IgD-negative memory B cell (primary cell): ENCODE results near the gene RPGRIP1. TPM values are rescaled to one million over a fixed set of nuclear protein-coding genes. Genes with fewer than 3 reads are reported as not detected.
"Not testable (repeated sequence)": the region's sequence is repeated elsewhere in the genome, so short reads cannot be mapped to it uniquely, and the experiment has no call there.

ENCODE experiments used
- H3K27ac Mint-ChIP-seq, 3 donors: one replicate each; pipeline ENCODE4 v1.8.0; 2020 to 2022; ENCODE audit warnings: mild to moderate bottlenecking in 3 of 3, mixed read lengths in 3 of 3, moderate library complexity in 1 of 3
- H3K27me3 Mint-ChIP-seq: one replicate; pipeline ENCODE4 v1.8.0; 2021; ENCODE audit warnings: mixed read lengths
- H3K36me3 Mint-ChIP-seq: one replicate; pipeline ENCODE4 v1.8.0; 2020; ENCODE audit warnings: mild to moderate bottlenecking, mixed read lengths
- H3K4me1 Mint-ChIP-seq, 3 donors: one replicate each; pipeline ENCODE4 v1.8.0; 2020 to 2022; ENCODE audit warnings: mixed read lengths in 3 of 3, mild to moderate bottlenecking in 1 of 3
- H3K4me3 Mint-ChIP-seq, 4 donors: one replicate each; pipeline ENCODE4 v1.8.0; 2020 to 2022; ENCODE audit warnings: mild to moderate bottlenecking in 4 of 4, mixed read lengths in 4 of 4, moderate library complexity in 3 of 4
- H3K9me3 Mint-ChIP-seq, 3 donors: one replicate each; pipeline ENCODE4 v1.8.0; 2020 to 2021; ENCODE audit warnings: mixed read lengths in 3 of 3, mild to moderate bottlenecking in 1 of 3
- polyA plus RNA-seq: library from polyadenylated mRNA; unstranded; fragments of 300-500 nt; fragmentation: Illumina TruSeq; gene quantifications from one replicate; pipeline ENCODE4 v1.2.3, GENCODE V29; 2021

The RPGRIP1 gene
- polyA plus RNA-seq, 1 donor from 2014 or later = 0.14 TPM

DNA sequence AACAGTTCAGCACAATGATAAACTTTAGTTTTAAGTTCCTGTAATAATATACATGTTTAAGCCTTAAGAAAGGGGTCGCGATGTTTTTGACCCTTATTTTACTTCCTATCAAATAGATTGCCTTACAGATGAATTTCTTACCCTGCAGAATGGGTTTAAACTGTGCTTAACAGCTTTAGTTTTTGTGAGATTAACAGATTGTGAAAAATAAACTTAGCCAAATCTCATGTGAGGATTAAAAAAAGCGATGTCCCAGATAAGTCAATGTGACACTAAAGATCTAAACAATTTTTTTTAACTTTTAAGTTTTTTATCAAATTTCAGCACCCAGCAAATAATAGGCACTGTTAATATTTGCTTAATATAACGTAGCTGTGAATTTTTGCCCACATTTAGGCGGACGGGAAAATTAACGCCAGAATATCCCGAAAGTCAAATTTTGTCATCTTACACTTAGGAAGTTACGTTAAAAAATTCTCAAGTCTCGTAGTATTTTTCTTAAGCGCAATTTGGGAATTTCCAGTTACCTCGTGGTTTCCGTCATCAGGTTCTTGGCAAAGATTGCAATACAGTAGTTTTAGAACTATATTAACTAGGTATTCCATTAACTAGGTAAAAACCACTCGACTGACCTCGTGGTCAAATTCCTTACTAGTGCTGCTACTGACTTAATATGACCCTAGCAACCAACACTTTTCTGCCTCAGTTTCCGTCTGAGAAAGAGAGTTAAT is 11.8 kb upstream of the RPGRIP1 start:
- H3K9me3 Mint-ChIP-seq = no peaks in the 10 kb centered on the region
- no peaks in the 10 kb centered on the region for H3K27me3 Mint-ChIP-seq
- peak overlapping the region; percentile 92 to 100 (median 99) for H3K27ac Mint-ChIP-seq
- peak overlapping the region; percentile 92 to 100 (median 100) for H3K4me3 Mint-ChIP-seq
- peaks cover 2% of the 10 kb centered on the region for H3K36me3 Mint-ChIP-seq
- peaks cover 44 to 46% (median 45%) of the 10 kb centered on the region in 3 donors for H3K4me1 Mint-ChIP-seq

DNA sequence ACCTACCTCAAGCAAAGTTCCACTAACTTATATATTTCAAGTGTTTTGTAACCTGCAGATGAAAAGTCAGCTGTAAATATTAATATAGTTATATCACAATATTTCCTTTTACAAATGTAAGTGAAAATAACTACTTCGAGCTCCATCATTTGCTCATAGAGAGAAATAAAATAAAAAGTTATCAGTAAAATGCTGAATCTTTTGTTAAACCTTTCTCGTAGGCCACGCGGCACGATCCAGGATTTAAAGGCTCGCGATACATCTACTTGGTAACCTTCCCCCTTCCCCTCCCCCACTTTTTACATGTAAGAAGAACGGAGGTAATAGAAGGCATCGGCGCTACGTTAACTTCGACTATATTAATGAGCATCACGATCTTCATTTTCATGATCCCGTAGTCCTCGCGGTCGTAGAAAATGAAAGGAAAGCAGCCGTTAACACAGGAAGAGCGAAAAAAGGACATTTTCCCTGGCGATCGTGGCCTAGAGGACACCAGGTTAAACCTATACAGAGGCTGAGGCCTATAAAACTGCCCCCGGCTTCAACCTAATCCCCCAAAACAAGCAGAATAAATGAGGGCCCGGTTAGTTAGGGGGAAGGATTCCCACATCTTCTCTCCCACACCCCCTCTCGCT is 11.1 kb upstream of the RPGRIP1 start:
- no peaks in the 10 kb centered on the region for H3K27me3 Mint-ChIP-seq
- no peaks in the 10 kb centered on the region for H3K9me3 Mint-ChIP-seq
- H3K36me3 Mint-ChIP-seq = peaks cover 2% of the 10 kb centered on the region
- peak overlapping the region; percentile 92 to 100 (median 100) for H3K4me3 Mint-ChIP-seq
- peak overlapping the region; percentile 92 to 100 (median 99) for H3K27ac Mint-ChIP-seq
- peaks cover 38 to 39% (median 38%) of the 10 kb centered on the region in 3 donors for H3K4me1 Mint-ChIP-seq

DNA sequence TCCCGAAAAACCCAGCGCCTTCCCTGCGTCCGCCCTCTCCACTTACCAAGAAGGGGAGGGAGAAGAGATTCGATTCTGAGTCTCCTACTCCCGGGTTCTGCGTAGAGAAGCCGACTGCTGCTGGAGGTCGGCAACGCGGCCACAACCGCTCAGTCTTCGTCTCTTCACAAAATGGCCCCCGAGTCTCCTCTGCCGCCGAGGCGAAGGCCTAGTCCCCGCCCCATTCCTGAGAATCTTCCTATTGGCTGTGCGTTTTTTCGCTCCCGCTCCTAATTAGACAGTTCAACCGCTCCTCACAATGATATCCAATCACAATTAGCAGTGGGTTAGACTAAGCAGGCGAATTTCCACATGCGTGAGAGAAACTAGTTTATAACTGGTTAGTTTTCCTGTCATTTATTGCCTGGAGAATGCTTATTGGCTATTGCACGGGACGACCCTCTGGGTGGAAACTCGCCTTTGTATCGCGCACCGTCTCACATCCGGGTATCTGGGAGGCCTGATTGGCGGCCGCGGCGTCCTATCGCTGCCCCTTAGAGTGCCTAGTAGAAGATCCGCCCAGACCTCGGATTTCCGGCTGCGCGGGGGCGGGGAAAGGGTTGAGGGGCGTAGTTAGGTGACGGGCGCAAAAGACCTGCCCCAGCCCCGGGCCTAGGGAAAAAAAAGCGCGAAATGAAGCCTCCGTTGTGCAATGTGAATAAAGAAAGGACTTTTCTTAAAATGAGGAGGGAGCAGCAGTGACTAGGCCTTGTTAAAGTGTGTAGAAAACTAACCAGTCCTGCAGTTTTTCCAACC is 10.4 kb upstream of the RPGRIP1 start, which contains the start of gene HNRNPC:
HNRNPC (minus strand) TSS at position 191 of the 795 bp plus-strand sequence. CDS start 35,249 bp downstream, outside the sequence.
- Mint-ChIP-seq H3K27me3 (no peaks in the 10 kb centered on the region), H3K4me1 (peaks cover 31 to 33% (median 31%) of the 10 kb centered on the region in 3 donors), H3K9me3 (no peaks in the 10 kb centered on the region), H3K36me3 (peaks cover 2% of the 10 kb centered on the region), H3K27ac (peak within 1 kb of the TSS; percentile 92 to 100 (median 99)), H3K4me3 (peak within 1 kb of the TSS; percentile 92 to 100 (median 100))

DNA sequence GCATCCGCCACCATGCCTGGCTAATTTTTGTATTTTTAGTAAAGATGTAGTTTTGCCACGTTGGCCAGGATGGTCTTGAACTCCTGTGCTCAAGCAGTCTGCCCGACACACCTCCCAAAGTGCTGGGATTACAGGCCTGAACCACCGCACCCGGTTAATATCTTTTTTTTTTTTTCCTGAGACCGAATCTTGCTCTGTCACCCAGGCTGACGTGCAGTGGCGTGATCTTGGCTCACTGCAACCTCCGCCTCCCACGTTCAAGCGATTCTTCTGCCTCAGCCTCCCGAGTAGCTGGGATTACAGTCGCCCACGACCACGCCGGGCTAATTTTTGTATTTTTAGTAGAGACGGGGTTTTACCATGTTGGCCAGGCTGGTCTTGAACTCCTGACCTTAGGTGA is 7.2 kb upstream of the RPGRIP1 start:
- H3K27ac Mint-ChIP-seq = peak overlapping the region in 1 of 3 donors; percentile 71
- not testable (repeated sequence) for H3K36me3 Mint-ChIP-seq, H3K4me3 Mint-ChIP-seq, H3K27me3 Mint-ChIP-seq, H3K9me3 Mint-ChIP-seq
- peaks cover 8 to 13% (median 11%) of the 10 kb centered on the region in 3 donors for H3K4me1 Mint-ChIP-seq

DNA sequence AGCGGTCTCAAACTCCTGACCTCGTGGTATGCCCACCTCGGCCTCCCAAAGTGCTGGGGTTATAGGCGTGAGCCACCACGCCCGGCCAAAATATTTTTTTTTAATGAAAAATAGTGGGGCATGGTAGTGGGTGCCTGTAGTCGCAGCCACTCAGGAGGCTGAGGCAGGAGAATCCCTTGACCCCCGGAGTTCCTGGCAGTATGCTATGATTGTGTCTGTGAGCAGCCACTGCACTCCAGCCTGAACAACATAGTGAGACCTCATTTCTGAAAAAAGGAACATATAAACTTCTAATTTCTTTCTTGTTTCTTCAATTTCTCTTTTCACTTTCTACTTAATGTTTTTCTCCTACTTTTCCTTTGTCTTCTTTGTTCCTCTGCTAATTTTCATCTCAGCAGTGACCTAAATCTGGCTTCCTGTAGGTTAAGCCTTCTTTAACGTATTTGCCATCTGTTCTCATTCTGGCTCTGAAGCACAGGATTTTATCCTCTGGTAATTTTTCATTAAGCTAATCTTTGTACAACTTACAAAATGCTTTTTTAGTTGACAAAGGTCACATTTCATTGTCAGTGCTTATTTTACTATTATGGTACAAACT is 4.5 kb upstream of the RPGRIP1 start:
- no peaks in the 10 kb centered on the region for H3K36me3 Mint-ChIP-seq
- no peaks in the 10 kb centered on the region for H3K9me3 Mint-ChIP-seq
- H3K27me3 Mint-ChIP-seq = no peaks in the 10 kb centered on the region
- H3K27ac Mint-ChIP-seq = no peak overlapping the region
- no peaks in the 10 kb centered on the region for H3K4me1 Mint-ChIP-seq
- H3K4me3 Mint-ChIP-seq = no peak overlapping the region

DNA sequence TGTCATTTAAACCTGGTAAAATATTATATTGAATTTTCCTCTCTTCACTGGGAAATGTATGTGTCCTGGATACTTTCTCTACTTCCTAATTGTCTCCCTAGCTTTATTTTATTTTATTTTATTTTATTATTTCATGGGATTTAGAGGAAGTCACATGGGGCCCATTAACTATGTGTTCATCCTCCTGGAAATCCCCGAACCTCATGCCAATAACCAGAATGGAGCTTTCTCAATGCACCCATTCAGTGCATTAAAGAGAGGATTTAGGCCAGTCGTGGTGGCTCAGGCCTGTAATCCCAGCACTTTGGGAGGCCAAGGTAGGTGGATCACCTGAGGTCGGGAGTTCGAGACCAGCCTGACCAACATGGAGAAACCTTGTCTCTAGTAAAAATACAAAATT is 1.3 kb upstream of the RPGRIP1 start:
- Mint-ChIP-seq H3K27me3 (no peaks in the 10 kb centered on the region), H3K27ac (no peak overlapping the region), H3K4me3 (no peak overlapping the region), H3K9me3 (peaks cover 0 to 2% (median 0%) of the 10 kb centered on the region in 3 donors), H3K4me1 (peaks cover 0 to 1% (median 0%) of the 10 kb centered on the region in 3 donors), H3K36me3 (no peaks in the 10 kb centered on the region)

DNA sequence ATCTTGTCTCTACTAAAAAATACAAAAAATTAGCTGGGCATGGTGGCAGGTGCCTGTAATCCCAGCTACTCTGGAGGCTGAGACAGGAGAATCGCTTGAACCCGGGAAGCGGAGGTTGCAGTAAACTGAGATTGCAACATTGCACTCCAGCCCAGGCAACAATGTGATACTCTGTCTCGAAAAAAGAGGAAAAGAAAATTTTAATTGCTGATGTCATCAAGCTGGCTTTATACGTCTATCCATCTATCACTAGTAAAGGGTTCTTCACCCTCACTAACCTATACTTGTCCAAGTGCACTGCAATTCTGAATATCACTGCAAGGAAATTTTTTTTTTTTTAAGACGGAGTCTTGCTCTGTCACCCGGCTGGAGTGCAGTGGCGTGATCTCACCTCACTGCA is 2.0 kb downstream of the RPGRIP1 start:
- not testable (repeated sequence) for H3K4me1 Mint-ChIP-seq, H3K4me3 Mint-ChIP-seq, H3K9me3 Mint-ChIP-seq, H3K27me3 Mint-ChIP-seq, H3K27ac Mint-ChIP-seq, H3K36me3 Mint-ChIP-seq

DNA sequence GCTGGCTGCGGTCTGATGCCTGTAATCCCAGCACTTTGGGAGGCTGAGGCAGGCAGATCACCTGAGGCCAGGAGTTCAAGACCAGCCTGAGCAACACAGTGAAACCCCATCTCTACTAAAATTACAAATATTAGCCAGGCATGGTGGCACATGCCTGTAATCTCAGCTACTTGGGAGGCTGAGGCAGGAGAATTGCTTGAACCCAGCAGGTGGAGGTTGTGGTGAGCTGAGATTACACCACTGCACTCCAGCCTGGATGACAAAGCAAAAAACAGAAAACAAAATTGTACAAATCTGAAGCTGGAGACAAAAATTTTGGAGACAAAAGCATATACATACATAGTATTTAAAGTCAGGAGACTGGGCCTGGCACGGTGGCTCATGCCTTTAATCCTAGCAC is 6.6 kb downstream of the RPGRIP1 start:
- not testable (repeated sequence) for H3K36me3 Mint-ChIP-seq, H3K9me3 Mint-ChIP-seq
- peaks cover 5 to 12% (median 7%) of the 10 kb centered on the region in 3 donors for H3K4me1 Mint-ChIP-seq

DNA sequence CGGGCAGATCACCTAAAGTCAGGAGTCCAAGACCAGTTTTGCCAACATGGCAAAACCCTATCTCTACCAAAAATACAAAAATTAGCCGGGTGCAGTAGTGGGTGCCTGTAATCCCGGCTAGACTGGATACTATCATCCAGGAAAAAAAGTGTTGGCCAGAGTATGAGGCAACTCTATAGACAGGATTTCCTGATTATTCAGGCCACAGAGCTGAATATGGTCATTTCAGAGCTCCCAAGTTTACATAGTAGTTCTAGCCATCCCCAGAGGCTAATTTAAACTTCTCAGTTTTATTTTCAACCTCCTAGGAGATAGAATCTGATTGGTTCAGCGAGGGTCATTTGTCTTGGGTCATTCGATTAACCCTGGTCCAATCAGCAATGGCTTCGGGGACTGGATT is 7.3 kb downstream of the RPGRIP1 start:
- H3K27ac Mint-ChIP-seq = no peak overlapping the region
- H3K27me3 Mint-ChIP-seq = no peaks in the 10 kb centered on the region
- H3K36me3 Mint-ChIP-seq = peaks cover 2% of the 10 kb centered on the region
- peaks cover 5 to 12% (median 7%) of the 10 kb centered on the region in 3 donors for H3K4me1 Mint-ChIP-seq
- H3K9me3 Mint-ChIP-seq = peaks cover 0 to 2% (median 0%) of the 10 kb centered on the region in 3 donors
- H3K4me3 Mint-ChIP-seq = no peak overlapping the region

More for the DNA sequence above, 6.6 kb downstream of the RPGRIP1 start:
- peak overlapping the region in 1 of 4 donors; percentile 54 for H3K4me3 Mint-ChIP-seq
- H3K27me3 Mint-ChIP-seq, H3K27ac Mint-ChIP-seq: not testable (repeated sequence)

DNA sequence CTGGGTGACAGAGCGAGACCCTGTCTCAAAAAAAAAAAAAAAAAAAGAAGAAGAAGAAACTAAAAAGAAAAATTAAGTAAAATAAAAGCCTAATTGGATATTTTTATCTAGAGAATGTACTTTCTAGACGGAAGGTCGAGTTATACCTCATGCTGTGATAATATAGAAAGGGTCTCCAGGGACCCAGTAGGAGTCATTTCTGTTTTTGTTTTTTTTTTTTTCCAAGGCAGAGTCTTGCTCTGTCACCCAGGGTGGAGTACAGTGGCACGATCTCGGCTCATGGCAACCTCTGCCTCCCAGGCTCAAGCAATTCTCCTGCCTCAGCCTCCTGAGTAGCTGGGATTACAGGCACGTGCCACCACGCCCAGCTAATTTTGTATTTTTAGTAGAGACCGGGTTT is 14.1 kb downstream of the RPGRIP1 start:
- not testable (repeated sequence) for H3K9me3 Mint-ChIP-seq, H3K27ac Mint-ChIP-seq, H3K36me3 Mint-ChIP-seq, H3K4me3 Mint-ChIP-seq, H3K4me1 Mint-ChIP-seq, H3K27me3 Mint-ChIP-seq

DNA sequence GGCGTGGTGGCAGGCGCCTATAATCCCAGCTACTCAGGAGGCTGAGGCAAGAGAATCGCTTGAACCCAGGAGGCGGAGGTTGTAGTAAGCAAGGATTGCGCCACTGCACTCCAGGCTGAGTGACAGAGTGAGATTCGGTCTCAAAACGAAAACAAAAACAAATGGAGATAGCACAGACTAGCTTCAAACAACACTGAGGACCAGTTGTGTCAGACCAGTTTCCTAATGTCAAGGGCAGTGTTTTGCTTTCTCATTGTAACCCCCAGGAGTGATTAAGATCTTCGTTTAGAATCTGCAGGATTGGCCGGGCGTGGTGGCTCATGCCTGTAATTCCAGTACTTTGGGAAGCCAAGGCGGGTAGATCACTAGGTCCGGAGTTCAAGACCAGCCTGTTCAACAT is 18.5 kb downstream of the RPGRIP1 start:
- Mint-ChIP-seq H3K9me3 (no peaks in the 10 kb centered on the region), H3K27ac (no peak overlapping the region), H3K4me1 (peaks cover 8 to 13% (median 10%) of the 10 kb centered on the region in 3 donors), H3K4me3 (no peak overlapping the region), H3K36me3 (peaks cover 2% of the 10 kb centered on the region), H3K27me3 (peaks cover 1% of the 10 kb centered on the region)

DNA sequence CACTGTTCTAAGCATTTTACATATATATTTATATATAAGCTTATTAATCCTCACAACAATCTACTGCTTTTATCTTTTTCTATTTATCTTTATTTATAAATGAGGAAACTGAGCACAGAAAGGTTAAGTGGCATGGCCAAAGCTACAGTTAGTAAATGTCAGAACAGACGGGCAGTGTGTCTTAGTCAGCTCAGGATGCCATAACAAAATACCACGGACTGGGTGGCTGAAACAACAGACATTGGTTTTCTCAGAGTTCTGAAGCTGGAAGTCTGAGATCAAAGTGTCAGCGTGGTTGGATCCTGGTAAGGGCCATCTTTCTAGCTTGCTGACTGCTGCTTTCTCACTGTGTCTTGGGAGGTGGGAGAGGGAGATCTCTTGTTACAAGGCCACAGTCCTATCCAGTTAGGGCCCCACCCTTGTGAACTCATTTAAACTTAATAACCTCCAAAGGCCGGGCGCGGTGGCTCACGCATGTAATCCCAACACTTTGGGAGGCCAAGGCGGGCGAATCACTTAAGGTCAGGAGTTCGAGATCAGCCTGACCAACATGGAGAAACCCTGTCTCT is 19.8 kb downstream of the RPGRIP1 start:
- Mint-ChIP-seq H3K4me3 (peak overlapping the region in 2 of 4 donors; percentile 17 to 37), H3K36me3 (peaks cover 2% of the 10 kb centered on the region), H3K27ac (no peak overlapping the region), H3K4me1 (peaks cover 6 to 13% (median 7%) of the 10 kb centered on the region in 3 donors), H3K9me3 (no peaks in the 10 kb centered on the region), H3K27me3 (peaks cover 1% of the 10 kb centered on the region)

DNA sequence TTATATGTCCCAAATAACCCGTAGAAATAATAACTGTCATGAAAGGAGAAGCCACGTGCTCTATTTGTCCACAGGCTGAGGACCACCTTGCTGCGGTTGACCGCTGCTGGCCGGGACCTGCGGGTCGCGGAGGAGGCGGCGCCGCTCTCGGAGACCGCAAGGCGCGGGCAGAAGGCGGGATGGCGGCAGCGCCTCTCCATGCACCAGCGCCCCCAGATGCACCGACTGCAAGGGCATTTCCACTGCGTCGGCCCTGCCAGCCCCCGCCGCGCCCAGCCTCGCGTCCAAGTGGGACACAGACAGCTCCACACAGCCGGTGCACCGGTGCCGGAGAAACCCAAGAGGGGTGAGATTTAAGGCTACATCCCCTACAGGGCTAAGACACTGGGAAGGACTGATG is 21.0 kb downstream of the RPGRIP1 start:
- H3K27me3 Mint-ChIP-seq = peaks cover 1% of the 10 kb centered on the region
- peaks cover 2% of the 10 kb centered on the region for H3K36me3 Mint-ChIP-seq
- H3K9me3 Mint-ChIP-seq = no peaks in the 10 kb centered on the region
- peaks cover 6 to 13% (median 9%) of the 10 kb centered on the region in 3 donors for H3K4me1 Mint-ChIP-seq
- H3K27ac Mint-ChIP-seq = peak overlapping the region in 1 of 3 donors; percentile 79
- peak overlapping the region; percentile 23 to 84 (median 75) for H3K4me3 Mint-ChIP-seq

DNA sequence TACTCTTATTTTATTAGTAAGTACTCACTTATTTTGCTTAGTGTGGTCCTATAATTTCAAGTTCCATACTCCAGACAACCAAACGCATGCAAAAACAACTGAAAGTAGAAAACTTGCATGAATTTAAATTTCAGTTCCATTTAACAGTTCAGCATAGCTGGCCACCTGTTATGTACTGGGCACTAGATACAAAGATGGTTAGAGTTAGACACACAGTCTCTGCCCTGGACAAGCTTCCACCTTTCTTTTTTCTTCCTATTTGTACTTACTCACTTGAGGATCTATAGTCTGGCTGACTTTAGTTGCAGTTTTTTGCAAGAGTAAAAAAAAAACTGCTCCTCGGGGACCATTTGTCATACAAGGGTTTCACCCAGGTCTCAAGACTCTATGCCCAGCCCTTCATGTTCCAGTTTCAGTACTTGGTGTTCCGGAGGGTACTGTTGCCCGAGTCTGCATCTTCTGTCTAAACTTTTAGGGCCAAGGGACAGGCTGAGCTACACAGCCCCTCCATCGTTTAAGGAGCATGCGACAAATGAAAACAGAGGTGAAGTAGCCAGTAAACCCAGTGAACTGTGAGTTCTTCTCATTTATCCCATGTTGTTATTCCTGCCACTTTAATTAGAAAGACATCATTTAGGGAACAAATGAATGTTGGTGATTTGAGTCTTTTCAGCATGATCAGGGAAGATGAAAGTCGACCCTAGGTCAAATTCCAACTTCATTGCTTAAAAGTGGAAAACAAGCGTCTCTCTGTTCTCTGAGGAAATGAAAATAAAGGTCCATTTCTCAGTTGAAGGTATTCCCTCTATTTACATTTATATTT is 22.3 kb downstream of the RPGRIP1 start:
- Mint-ChIP-seq H3K4me1 (peaks cover 6 to 14% (median 9%) of the 10 kb centered on the region in 3 donors), H3K36me3 (peaks cover 2% of the 10 kb centered on the region), H3K4me3 (peak overlapping the region in 3 of 4 donors; percentile 28 to 53 (median 31)), H3K9me3 (no peaks in the 10 kb centered on the region), H3K27ac (no peak overlapping the region), H3K27me3 (peaks cover 1% of the 10 kb centered on the region)
